NCI-H2081 (cell line): Measurements from ENCODE around the gene ADAMTSL1.
A peak's percentile ranks its signal among the peaks of the same experiment; 100 is the strongest.

Experiments
- DNase-seq, 2 experiments: peaks; one replicate each; lab custom pipeline; 2025; lab: John Stamatoyannopoulos, UW

The ADAMTSL1 gene

DNA sequence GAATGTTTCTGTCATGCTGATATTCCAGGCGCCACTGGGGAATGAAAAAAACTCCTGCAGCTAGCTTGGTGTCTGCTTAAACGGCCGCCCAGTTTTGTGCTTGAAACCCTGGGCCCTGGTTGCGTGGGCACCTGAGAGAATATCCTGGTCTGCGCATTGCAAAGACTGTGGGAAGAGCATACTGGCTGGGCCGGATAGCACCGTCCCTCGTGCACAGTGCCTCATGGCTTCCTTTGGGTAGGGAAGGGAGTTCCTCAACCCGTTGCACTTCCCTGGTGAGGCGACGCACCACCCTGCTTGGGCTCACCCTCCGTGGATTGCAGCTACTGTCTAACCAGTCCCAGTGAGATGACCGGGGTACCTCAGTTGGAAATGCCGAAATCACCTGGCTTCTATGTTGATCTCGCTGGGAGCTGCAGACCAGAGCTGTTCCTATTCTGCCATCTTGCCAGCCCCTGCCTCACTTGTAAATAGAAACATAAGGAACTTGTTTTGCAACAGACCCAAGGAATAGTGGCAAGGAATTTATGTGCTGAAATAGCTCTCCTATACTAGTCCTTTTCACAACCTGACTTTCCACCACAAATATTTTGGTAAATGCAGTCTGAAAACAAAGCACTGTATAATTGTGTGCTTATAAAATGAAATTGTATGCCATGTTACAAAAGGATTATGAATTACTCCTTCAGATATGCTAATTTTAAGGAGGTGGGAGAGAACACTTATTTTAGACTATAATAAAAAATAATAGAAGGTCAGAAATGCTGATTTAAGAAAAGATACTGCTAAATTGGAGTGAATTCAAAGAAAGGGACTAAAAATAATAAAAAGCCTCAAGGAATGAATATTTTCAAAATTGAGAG is 90.3 kb downstream of the ADAMTSL1 start:
- no peak for DNase-seq

DNA sequence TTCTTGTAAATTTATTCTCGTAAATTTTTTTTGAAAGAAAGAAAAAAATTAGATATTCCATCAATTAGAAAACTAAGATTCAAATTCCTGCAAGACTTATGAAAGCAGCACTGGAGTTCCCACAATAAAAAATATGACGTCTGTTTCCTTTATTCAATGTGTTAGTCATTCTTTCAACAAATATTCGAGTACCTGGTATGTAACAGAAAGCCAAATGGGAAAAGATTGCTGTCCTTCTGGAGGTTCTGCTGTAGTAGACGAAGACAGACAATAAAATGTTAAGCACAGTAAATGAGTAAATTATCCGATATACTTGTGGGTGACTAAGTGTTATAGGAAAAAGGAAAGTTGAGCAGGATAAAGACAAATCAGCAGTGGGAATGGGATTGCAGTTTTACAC is 92.2 kb downstream of the ADAMTSL1 start:
- no peak for DNase-seq

DNA sequence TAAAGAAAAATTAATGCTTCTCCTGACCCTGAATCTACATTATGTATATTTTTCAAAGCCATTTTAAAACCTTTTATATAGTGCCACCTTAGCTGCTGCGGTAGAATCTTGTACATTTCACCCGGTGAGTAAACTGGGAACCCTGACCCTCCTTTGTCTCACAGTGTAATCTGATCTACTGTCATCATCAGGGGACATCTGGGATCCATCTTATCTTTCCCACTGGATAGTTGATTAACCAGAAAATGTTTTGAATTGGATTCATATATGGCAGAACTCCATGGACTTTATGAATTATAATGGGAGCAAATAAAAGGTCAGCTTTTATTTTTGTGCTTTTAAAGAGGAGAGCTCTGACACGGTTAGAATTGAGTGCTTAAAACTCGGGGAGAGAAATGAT is 95.0 kb downstream of the ADAMTSL1 start:
- DNase-seq: peak; percentile 11 to 50

DNA sequence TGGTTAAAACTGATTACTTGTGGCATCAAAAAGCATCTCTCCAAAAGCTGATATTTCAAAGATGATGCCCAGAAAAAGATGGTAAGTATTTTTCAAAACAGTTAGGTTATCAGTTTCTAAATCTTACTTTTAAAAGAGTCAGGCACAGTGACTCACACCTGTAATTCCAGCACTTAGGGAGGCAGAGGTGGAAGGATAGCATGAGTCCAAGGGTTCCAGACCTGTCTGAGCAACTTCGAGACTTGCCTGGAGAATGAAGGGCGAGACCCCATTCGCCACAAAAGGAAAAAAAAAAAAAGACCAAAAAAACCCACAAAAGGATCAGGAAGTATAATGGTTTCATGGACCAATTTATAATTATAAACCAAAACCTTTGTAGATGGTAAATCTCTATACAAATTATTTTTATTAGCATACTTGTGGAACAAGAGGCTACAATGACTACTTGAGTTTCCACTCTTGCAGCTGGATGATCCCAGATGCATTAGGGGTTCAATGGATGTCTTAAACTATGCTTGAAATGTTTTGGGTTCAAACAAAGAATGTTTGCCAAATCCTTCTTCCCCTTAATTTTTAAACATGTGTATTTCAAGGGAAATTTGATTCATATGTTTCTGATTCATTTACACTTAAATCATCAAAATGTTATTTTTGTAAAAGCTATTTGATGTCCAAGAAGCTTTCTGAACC is 96.1 kb downstream of the ADAMTSL1 start:
- no peak for DNase-seq

DNA sequence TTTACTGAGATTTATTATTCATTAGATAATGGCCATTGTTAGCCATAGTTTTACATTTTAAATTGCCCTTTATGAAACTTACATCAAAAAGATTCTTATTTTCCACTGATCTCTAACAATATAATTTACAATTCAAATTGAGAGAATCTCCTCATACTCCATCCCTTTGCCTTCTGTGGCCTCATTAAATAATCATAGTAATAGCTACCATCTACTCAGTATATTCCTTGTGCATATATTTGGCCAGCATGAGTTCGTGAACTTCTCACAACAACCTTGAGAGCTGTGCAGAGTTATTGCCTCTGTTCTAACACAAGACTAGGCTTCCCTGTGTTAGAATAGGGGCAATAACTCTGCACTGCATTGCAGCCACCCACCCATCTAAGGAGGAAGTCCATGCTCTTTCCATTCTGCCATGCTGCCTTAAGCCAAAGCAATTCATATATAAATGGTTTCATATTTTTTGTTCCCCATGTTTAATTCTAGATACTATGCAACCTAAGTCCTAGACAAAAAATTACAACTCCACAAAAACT is 99.1 kb downstream of the ADAMTSL1 start:
- no peak for DNase-seq

DNA sequence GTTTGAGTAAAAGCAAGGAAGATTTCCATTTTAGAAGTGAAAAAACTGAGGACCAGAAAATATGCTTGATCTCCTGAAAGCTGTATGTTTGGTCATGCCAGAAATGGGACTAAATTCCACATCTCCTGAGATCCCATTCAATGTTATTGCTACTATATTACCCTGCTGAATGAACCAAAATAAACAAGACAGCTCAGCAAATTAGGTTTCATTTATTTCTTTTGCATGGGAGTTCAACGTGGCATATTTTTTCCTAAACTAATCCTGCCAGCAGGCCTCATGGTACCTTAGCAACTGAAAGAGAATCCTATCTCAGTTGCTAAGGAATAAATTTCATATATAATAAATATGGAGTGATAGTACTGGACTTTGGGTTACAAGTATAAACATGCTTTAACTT is 101.7 kb downstream of the ADAMTSL1 start:
- DNase-seq: no peak

DNA sequence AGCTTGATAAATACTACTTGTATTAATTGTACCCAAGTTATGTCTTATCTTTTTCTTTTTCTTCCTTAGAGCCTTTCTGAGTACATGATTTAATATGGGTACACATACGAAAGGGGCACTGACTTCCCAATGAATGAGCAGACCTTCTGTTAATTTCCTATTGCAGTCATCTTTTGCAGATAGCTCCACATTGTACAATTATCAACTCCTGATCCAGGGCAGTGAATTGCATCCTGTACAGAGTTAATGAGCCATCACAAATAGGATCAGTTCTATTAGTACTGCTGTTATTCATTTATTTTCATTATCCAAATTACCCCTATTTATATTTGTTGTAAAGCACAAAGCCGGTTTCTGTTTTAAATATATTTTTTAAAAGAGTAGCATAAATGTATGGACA is 105.6 kb downstream of the ADAMTSL1 start:
- no peak for DNase-seq

DNA sequence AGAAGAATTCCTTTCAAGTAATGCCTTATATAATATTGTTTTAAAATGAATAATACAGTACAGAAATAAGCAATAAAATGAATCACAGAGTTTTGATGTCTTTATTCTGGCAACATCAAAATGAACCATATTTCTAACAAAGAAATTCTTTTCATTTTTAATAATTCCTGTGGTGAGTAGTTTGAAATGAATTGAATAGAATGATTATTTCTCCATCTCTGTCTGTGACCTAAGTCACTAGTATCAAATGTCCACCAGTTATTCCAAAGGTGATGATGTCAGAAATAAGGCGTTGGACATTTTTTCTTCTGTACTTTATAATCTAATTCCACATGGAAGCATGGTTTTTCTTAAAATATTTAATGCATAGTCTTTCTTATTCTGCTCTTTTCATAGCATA is 106.2 kb downstream of the ADAMTSL1 start:
- no peak for DNase-seq

DNA sequence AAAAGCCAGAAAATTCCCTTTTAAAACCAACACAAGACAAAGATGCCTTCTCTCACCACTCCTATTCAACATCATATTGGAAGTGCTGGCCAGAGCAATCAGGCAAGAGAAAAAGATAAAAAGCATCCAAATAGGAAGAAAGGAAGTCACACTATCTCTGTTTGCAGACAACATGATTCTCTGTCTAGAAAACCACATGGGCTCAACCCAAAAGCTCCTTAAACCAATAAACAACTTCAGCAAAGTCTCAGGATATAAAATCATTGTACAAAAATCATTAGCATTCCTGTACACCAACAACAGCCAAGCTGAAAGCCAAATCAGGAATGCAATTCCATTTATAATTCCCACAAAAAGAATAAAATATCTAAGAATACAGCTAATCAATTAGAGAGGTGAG is 112.0 kb downstream of the ADAMTSL1 start:
- no peak for DNase-seq

DNA sequence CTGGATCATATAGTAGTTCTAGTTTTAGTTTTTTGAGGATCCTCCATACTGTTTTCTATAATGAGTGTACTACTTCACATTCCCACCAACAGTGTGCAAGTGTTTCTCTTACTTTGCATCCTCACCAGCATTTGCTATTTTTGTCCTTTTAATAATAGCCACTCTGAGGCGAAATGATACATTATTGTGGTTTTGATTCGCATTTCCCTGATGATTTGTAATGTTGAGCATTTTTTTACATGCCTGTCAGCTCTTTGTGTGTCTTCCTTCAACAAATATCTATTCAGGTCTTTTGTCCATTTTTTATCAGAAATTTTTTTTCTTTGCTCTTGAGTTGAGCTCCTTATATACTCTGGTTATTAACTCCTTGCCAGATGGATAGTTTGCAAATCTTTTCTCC is 114.0 kb downstream of the ADAMTSL1 start:
- DNase-seq: no peak

DNA sequence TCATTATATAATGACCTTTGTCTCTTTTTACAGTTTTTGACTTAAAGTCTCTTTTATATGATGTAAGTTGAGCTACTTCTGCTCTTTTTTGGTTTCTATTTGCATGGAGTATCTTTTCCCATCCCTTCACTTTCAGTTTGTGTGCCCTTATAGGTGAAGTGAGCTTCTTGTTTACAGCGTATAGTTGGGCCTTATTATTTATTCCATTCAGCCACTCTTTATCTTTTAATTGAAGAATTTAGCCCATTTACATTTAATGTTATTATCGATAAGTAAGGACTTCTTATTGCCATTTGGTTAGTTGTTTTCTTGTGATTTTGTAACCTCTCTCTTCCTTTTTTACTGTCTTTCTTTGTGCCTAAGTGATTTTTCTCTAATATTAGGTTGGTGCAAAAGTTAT is 117.3 kb downstream of the ADAMTSL1 start:
- no peak for DNase-seq

DNA sequence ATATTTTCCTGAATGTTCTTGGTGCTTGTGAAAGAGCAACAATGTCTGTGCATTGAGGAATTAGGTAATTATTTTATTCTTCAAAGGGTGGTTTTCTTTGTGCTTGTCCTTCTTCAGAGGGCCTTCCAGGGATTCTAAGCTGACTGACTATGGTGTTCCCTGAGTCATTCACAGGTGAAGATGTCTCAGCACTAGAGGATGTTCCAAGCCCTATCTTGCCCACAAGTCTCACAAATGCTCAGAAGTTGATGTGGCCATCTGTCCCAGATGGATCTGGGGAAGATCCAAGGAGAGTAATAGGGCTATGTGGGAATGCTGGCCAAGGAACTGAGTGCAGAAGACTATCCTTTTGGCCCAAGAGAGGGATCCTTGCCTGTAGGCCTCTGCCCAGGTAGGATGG is 120.9 kb downstream of the ADAMTSL1 start:
- DNase-seq: no peak

DNA sequence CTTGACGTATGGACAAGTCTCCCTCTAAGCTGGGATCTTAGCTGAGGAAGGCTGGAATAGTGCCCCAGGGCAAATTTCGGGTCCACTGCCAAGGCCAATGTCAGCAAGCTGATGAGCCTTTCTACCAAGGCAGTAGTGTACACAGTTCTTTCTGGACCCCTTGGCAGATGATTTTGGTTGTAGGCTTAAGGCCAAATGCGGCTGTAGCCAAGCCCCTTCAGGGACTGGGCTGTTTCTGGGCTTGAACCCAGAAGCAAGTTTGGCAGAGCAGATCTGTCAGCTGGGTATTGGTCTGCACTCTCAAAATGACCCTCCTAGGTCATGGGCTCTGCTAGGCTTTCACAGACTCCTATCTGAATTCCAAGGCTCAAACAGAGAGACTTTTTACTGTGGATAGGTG is 121.6 kb downstream of the ADAMTSL1 start:
- DNase-seq: no peak

DNA sequence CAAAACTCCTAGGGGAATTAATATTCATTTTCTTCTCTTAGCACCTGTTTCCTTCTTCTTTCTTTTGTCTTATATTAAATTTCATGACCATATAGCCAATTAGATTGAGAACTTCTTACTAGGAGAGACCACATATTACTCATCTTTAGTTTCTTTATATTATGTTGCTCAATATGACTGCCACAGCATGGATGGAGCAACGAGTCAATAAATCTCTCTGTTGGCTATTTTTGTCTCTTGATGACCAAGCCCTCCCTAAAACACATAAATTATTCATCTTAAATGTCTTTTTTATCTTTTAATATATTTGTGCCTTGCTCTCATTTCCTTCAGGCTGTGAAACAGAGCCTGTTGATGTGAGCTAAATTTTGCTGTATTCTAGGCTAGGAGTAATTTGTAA is 123.0 kb downstream of the ADAMTSL1 start:
- DNase-seq: no peak

DNA sequence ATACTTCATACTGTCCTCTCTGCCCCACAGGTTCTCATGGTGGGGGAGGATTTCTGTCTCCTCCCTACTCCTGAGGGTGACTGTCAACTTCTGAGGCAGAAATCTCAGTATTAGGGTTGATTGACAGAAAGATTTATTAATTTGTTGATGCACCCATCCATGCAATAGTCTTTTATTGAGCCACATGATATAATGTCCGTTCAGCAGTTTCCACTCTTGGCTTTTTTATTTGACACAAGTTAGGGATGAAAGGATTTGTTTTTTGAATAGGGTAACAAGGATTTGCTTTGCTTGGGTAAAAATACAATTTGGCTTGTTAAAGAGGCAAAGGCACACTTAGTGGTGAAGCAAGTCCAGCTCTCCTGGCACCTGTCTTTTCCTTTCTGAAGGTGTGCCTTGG is 125.0 kb downstream of the ADAMTSL1 start:
- no peak for DNase-seq

DNA sequence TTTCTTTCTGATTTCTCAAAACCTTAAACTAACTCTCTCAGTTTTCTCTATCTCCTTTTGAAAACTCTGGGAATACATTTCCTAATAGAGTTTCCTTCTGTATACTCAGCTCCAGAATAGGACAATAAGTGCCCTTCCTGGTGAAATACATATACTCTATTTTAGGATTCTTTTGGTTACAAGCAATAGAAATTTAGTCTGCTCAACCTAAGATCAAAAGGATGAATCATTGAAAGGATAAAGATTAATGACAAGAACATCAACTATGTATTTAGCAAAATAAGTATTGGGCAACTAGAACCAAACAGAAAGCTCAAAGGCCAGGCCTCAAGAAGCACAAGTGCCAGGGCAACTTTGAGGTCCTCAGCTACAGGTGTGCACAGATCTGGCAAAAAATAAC is 127.1 kb downstream of the ADAMTSL1 start:
- no peak for DNase-seq

DNA sequence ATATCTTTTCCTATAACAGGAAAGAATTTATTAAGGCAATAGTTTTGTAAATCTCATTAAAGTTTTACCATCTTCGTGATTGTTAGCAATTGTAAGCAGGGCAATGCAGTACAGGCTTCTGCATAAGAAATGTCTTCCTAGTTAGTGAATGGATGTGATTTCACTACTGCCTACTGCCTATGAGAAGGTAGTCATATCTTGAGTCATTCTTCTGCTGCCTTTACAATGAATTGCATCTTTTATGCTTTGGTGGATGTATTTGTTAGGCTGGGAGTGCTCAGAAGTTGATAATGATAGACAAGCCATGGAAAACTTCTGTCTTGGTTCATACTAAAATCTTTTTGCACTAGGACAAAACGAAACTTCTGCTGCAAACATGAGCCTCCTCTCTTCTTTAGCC is 128.0 kb downstream of the ADAMTSL1 start:
- no peak for DNase-seq

DNA sequence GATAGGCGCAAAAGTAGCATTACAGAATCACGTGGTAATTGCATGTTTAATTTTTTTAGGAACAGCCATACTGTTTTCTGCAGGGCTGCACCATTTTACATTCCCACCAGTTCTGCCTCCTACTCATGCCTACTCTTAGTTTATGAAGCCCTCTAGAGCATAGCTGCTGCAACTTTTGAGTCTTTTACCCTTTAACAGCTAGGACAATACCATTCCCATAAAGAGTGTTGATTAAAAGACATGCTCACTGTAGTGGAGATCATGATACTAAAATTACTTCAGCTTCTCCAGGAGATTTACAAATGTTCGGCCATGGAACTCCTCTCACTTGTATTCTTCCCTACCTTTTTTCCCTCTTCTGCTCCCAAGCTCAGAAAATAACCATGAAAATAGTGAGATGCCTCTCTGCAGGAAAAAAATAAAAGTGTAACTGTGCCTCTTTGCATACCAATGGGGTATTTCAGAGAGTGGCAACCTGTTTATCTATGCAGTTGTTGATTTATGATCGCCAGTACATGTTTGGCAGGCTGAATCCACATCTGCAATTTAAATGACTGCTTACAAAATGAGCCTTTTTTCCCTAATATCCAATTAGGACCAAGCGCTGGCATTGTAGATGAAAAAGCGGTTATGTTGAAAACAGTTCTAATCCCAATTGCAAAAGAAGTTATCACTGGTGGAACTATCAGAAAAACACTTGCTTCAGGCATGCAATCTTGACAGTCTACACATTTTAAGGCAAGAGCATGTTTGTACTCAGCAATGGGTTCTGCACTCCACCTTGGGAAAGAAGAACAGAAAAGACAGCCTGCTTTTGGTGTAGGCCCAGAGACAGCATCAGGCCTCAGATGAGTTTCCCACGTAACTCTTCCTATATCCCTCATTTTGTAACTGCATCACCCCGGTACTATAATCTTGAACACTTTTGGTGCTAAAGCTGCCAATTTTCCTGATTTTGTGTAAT is 131.1 kb downstream of the ADAMTSL1 start:
- DNase-seq: no peak

DNA sequence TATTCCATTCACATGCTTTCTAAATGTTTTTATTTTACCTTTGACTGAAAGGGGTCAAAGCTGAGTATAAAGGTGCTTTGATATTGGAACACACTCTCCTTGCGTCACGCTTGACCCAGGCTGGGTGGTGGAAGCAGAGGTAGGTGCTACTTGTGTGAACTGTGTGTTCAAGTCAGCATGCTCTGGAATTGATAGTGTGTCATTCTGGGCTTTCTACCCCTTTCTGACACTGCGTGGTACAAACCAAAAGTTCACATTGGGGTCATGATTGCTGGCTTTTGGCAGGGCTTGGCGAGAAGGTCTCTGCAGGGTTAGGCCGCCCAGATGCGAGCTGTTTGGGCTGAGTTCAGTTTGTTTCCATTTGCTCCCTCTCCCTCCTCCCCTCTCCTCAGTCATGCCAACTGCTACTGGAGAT is 131.8 kb downstream of the ADAMTSL1 start:
- DNase-seq: no peak

DNA sequence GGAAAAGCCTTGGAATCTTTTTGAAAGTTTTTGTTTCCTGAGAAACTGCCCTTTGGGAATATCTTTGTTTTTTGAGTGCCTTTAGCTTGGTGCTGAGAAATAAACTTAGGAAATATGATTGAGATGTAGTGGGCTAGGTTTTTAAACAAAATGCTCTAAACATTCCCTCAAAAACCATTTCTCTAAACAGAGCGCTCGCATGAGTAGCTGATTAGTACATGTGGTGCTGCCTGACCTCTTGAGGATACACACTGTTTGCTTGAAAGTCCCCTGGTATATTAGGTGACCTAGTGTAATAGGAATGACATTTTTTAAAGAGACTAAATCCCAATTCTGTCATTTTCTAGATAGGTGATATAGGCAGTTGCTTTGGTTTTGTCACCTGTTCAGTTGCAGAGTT is 132.3 kb downstream of the ADAMTSL1 start:
- no peak for DNase-seq

DNA sequence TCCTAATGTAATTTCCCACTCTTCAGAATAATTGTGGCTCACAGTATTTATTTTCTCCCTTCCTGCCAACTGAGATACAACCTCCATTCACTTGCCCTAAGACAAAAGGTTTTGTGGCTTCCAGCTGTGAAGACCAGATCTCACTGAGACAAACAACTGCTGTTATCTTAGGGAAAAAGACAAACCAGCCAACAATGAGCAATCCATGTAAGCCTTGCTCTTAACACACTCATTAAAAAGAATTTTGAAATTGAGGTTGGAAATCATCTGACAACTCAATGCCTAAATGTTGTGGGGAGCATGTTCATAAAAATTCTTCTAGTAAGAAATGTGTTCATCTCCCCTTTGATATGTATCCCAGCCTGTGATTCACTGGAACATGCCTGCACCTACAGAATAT is 132.9 kb downstream of the ADAMTSL1 start:
- DNase-seq: peak in 1 of 2 experiments; percentile 72

DNA sequence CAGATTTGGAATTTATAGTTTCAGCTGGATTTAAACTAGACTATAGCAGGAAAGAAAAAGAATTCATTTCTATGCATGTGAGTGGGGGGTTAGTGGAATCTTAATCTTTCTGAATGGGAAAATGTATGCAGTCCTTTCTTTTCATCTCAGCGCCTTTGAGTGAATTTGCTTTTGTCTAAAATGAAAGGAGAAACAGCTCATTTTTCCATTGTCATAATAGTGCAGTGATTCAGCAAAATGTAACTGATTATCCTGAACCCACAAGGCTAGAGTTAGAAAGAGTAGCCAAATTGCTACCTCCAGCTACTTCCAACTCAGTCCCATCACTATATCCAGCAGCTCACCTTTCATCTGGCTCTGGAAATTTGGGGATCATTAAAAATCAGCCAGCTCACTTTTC is 134.4 kb downstream of the ADAMTSL1 start:
- DNase-seq: peak in 1 of 2 experiments; percentile 22
